Measurements from ENCODE around the gene NXN. TPM values are rescaled to one million over a fixed set of nuclear protein-coding genes. Genes with fewer than 3 reads are reported as not detected.

The NXN gene
- total RNA-seq: under 1 TPM; 0.28 to 0.36 TPM

DNA sequence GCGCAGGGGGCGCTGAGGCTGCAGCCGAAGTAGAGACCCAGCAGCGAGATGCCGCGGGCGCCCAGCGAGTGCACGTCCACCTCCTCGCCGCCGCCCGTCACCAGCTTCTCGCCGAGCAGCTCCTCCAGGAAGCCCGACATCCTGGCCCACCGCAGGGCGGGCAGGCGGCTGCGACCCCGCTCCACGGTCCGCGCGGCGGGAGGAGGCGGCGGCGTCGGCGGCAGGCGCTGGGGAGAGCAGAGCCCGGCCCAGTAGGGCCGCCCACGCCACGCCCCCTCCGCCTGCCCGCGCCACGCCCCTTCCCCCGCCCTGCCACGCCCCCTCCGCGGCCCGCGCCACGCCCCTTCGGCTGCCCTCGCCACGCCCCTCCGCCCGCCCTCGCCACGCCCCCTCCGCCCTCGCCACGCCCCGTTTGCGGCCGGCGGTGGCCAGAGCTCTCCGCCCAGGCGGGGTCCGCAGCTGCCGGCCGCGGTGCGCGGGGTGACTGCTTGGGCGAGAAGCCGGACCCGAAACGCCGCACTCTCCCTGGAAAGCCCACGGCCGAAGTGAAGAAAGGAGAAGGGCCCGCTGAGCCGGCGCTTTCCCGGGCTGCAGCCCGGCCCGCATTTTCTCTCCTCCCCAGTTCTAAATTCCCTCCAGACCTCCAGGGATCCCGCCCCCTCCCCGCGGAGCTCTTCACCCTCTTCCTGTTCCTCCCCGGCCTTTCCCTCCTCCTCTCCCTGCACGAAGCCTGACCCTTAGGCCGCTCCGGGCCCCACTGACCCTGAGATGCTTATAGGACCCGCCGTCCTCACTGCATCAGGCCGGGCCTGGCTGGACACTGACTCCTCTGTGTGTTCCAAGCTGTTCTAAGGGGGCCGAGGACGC is at the start of gene NXN:
Gene NXN, minus strand, starts transcription at position 238 of the 867 bp plus-strand sequence.

DNA sequence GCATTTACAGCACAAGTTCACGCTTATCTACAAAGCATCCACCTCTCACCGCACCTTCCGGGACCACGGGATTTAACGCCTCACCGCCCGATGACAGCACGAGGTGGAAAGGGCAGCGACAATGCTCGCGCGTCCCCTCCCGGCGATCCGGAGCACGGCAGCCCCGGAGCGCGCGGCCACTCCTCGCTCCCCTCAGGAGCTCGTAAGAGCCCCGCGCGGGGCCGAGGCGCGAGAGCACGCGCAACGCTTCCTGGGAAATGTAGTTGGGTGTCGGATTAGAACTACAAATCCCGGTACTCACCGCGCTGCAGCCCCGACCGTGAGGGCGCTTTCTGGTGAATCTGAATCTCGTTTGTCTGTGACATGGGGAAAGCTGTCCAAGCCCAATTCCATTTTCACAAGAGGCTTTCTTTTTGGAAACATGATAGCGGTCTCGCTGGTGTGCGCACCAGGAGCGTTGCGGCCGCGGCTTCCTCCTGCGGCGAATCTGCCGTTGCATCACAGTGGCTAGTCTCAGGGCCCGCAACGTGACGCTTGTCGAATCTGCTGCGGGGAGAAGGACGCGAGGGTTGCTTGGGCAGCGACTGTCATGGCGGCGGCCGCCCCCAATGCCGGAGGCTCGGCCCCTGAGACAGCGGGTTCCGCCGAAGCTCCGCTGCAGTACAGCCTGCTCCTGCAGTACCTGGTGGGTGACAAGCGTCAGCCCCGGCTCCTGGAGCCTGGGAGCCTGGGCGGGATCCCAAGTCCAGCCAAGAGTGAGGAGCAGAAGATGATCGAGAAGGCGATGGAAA is 17.2 kb upstream of the NXN start, which contains the start of gene TIMM22:
Gene TIMM22, plus strand, starts transcription at position 576 of the 791 bp plus-strand sequence. Its CDS starts 14 bp downstream, at position 590.

DNA sequence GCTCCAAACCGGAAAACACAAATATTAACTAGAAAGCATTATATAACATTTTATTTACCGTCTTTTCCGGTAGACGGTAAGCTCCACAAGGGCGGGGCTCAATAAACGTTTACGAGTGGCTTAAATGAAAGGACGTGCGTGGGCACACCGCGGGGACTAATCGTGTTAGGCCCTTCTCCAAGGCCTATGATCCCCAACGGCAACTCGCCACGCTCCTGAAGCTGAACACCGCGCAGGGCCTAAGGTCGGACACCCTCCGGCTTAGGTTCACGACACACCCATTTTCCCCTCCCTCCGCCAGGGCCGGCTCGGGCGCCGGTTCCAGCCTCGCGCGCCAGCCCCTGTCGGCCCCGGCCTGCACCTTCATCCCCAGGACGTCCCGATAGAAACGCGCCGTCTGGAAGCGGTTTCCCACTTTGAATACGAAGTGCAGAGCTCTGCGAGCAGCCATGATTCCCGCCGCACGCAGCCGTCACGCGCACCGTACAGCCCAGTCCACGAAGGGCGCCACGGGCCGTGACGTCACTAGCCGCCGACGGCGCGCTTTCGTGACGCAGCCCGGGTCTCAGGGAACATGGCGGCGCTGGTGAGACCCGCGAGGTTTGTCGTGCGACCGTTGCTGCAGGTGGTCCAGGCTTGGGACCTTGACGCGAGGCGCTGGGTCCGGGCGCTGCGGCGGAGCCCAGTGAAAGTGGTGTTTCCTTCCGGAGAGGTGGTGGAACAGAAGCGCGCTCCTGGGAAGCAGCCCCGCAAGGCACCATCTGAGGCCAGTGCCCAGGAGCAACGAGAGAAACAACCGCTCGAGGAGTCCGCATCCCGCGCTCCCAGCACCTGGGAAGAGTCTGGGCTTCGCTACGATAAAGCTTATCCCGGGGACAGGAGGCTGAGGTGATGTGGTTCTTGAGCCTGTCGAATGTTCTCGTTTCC is 197.5 kb downstream of the NXN start, which contains the start of the genes GLOD4 and MRM3:
Gene GLOD4, minus strand, starts transcription at position 476 of the 927 bp plus-strand sequence. Its CDS starts 25 bp downstream, at position 451.
Gene MRM3, plus strand, starts transcription at position 549 of the 927 bp plus-strand sequence. Its CDS starts 26 bp downstream, at position 575.

DNA sequence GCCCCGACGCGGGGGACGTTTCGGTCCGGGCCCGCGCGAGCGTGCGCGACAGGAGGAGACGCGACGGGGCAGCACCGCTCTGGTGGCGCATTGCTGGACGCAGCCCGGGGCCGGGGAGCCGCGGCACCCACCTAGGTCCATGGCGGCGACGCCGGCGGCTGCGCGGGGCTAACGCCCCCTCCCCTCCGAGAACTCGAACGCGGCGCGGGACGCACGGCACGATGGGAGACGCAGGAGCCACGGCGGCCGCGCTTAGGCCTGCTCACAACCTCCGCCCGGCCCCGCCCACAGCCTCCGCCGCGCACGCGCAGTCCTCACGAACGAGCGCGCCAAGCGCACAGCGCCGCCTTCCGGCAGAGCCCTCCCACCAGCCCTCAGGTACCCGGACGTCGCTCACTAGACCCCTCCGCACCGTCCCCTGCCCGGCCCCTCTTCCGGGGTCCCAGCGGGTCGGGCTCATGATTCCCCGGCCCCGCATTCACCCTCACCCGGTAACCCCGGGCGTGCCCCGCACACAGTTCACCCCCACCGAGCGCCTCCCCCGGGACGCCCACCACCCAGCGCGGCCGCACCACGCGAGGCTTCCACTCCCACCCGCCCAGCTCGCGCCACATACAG is 227.5 kb downstream of the NXN start, which contains the start of gene GEMIN4:
Gene GEMIN4, minus strand, starts transcription at position 263 of the 618 bp plus-strand sequence. Its CDS starts 122 bp downstream, at position 141.

Small RNA genes within 50 kb of the gene (microRNA-seq; reads per million reads assigned to microRNA genes)
- gene MIR3183 (ENCODE audit: borderline microRNAs expressed, borderline replicate concordance): not detected

Other genes starting within 250 kb of the NXN start
- gene TLCD3A, start 247.2 kb downstream of the NXN start, total RNA-seq: 10 to 100 TPM in 1 of 2 experiments, 1 to 10 TPM in 1; 10.0 to 10.6 TPM
- gene GEMIN4, start 227.5 kb downstream of the NXN start, total RNA-seq: 10 to 100 TPM; 25.8 to 28.8 TPM
- 10 to 100 TPM; 60.0 to 67.4 TPM for gene GLOD4, start 197.5 kb downstream of the NXN start, total RNA-seq
- gene MRM3, start 197.4 kb downstream of the NXN start, total RNA-seq: 10 to 100 TPM; 16.2 to 17.1 TPM
- 1 to 10 TPM; 8.1 to 9.2 TPM for gene TIMM22, start 17.4 kb upstream of the NXN start, total RNA-seq
- gene ABR, start 200.2 kb upstream of the NXN start, total RNA-seq: 100 to 1,000 TPM; 142 to 147 TPM